T-helper 2 cell treated with Interferon-gamma antibody and Interleukin-4, amounts not matched to agents 5 μg/mL and 100 μg/mL, for 36 hours (primary cell): Measurements from ENCODE around the gene SPAG9.

Source experiments
- DNase-seq: peaks from one replicate; pipeline ENCODE4 v3.0.0; 2021; ENCODE audit warnings: low spot score
- H3K27ac Mint-ChIP-seq: one replicate; pipeline ENCODE4 v1.8.0; 2021; ENCODE audit warnings: mild to moderate bottlenecking, mixed read lengths
- H3K27me3 Mint-ChIP-seq: one replicate; pipeline ENCODE4 v1.8.0; 2021; ENCODE audit warnings: low read depth, mixed read lengths
- H3K36me3 Mint-ChIP-seq: one replicate; pipeline ENCODE4 v1.8.0; 2021; ENCODE audit warnings: low read depth, mixed read lengths
- H3K4me1 Mint-ChIP-seq: one replicate; pipeline ENCODE4 v1.8.0; 2021; ENCODE audit warnings: low read depth, mixed read lengths
- H3K4me3 Mint-ChIP-seq: one replicate; pipeline ENCODE4 v1.8.0; 2022; ENCODE audit warnings: mild to moderate bottlenecking, moderate library complexity, mixed read lengths
- H3K9me3 Mint-ChIP-seq: one replicate; pipeline ENCODE4 v1.8.0; 2021; ENCODE audit warnings: mixed read lengths

The SPAG9 gene

DNA sequence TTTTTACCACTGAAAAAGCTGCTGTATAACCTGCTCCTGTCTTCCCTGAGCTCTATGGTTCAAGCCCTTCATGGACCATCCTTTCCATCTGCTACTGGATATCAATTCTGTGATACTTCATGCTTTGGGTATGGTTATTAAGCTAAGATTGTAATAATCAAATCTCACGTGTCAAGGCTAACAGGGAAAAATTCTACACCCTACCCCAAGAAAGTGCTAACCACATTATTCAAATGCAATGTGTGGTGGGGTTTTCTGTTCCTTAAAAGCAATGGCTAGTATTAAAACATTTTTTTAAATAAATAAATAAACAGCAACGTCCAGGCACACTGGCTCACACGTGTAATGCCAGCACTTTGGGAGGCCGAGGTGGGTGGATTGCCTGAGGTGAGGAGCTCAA lies 65.9 kb downstream of the SPAG9 start:
- Mint-ChIP-seq H3K27ac (no peak overlapping the region), H3K36me3 (no peaks in the 10 kb centered on the region), H3K4me3 (no peak overlapping the region), H3K9me3 (no peaks in the 10 kb centered on the region), H3K4me1 (no peaks in the 10 kb centered on the region), H3K27me3 (no peaks in the 10 kb centered on the region)
- DNase-seq, result no peak

GRCh38 chr17:51052235-51052634 lies 68.4 kb downstream of the SPAG9 start:
- H3K4me3 Mint-ChIP-seq, result no peak overlapping the region
- peaks cover 3% of the 10 kb centered on the region for H3K4me1 Mint-ChIP-seq
- H3K36me3 Mint-ChIP-seq, result no peaks in the 10 kb centered on the region
- no peaks in the 10 kb centered on the region for H3K27me3 Mint-ChIP-seq
- no peaks in the 10 kb centered on the region for H3K9me3 Mint-ChIP-seq
- no peak overlapping the region for H3K27ac Mint-ChIP-seq
- no peak for DNase-seq

DNA sequence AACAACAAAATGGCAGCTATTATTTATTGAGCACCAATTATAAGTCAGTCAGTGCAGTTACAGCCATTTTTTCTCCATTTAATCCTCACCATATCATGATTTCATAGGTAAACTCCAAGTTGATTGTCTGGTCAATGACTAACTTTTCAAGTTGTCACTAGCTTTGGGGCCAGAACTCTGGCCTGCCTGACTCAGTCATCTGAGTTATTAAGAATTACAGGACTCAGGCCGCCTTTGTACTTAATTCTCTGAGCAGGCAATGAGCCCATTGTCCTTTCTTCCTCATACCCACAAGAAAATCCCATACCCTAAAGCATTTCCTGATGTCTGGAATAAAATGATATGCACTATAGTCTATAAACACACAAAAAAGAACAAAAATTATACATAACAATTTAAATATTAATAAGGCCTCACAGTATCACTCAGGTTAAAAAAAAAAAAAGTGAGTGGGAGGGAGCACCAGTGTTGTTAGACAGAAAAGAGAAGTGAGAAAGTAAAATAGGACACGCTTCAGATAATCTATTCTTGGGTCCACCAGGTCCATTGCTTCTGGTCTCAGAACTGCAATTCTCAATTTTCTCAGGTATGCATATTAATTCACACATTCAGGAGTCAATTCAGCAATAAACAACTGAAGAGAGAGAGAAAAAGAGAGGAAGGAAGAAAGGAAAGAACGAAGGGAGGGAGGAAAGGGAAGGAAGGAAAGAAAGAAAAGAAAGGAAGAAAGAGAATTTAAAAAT lies 70.2 kb downstream of the SPAG9 start:
- DNase-seq, result no peak
- Mint-ChIP-seq H3K27me3 (no peaks in the 10 kb centered on the region), H3K9me3 (no peaks in the 10 kb centered on the region), H3K4me1 (peaks cover 3% of the 10 kb centered on the region), H3K36me3 (no peaks in the 10 kb centered on the region), H3K4me3 (no peak overlapping the region), H3K27ac (no peak overlapping the region)

DNA sequence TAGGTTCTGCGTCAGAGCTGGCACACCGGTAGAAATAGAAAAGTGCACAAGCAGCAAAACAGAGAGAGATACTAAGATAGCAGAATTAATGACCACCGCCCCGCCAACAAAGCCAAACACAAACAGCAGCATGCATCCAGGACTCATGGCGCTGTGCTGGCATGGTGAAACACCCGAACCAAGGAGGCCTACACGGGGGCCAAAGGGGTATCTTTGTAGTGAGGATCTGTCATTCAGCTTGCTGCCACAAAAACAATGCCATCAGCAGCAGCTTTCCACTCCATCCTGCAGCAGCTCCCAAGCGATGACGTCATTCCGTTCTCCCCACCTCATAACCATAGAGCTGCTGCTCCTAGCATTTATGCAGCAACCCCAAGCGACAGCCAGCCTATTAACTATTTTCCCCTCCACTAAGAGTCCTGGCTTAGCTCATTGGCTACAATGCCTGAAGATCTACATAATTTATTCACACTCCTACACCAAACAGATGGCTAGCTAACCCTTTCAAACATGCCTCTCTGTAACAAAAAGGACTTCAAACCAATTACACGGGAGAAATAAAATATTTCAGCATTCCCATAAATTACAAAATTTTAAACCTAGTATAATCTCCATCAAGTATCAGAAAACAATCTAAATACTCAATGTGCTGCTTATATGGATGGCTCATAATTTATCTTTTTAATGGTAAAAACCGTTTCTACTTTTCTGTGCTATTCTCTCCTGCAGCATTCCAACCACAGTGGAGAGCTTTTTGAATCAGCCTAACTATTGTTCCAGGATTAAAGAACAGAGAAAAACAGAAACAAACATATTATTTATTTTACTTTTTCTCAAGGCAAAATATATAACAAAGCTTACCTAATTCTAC lies 73.9 kb downstream of the SPAG9 start:
- Mint-ChIP-seq H3K9me3 (no peaks in the 10 kb centered on the region), H3K4me3 (no peak overlapping the region), H3K27ac (no peak overlapping the region), H3K36me3 (no peaks in the 10 kb centered on the region), H3K4me1 (peaks cover 4% of the 10 kb centered on the region), H3K27me3 (no peaks in the 10 kb centered on the region)
- no peak for DNase-seq

DNA sequence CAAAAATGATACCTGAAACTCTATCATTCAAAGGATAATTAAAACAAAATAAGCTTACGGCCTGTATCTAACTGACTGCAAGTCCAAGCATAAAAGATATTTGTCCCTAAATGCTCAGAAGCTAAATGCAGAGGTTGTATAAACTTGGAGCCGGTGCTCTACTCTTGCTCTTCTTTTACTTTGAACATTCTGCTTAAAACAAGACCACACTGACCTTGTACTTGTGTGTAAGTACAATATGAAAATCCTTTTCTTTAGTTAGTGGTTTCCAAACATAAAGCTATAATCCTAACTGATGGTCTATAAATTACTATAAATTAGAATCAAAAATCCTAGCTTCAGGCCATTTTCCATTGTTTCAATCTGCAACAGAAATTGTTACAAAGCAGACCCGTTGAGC lies 74.6 kb downstream of the SPAG9 start:
- no peak for DNase-seq
- Mint-ChIP-seq H3K4me1 (peaks cover 4% of the 10 kb centered on the region), H3K27ac (no peak overlapping the region), H3K4me3 (no peak overlapping the region), H3K9me3 (no peaks in the 10 kb centered on the region), H3K36me3 (no peaks in the 10 kb centered on the region), H3K27me3 (no peaks in the 10 kb centered on the region)

GRCh38 chr17:51045621-51046020 lies 75.0 kb downstream of the SPAG9 start:
- H3K27me3 Mint-ChIP-seq, result no peaks in the 10 kb centered on the region
- no peaks in the 10 kb centered on the region for H3K36me3 Mint-ChIP-seq
- no peak overlapping the region for H3K4me3 Mint-ChIP-seq
- no peak overlapping the region for H3K27ac Mint-ChIP-seq
- no peak for DNase-seq
- no peaks in the 10 kb centered on the region for H3K9me3 Mint-ChIP-seq
- peaks cover 4% of the 10 kb centered on the region for H3K4me1 Mint-ChIP-seq

GRCh38 chr17:51044976-51045375 lies 75.7 kb downstream of the SPAG9 start:
- H3K4me1 Mint-ChIP-seq, result peaks cover 4% of the 10 kb centered on the region

GRCh38 chr17:51036084-51036483 lies 84.6 kb downstream of the SPAG9 start:
- peaks cover 8% of the 10 kb centered on the region for H3K4me1 Mint-ChIP-seq
- no peak for DNase-seq
- H3K36me3 Mint-ChIP-seq, result peaks cover 12% of the 10 kb centered on the region
- no peak overlapping the region for H3K4me3 Mint-ChIP-seq
- H3K27me3 Mint-ChIP-seq, result no peaks in the 10 kb centered on the region
- H3K27ac Mint-ChIP-seq, result no peak overlapping the region
- H3K9me3 Mint-ChIP-seq, result no peaks in the 10 kb centered on the region

More at GRCh38 chr17:51044976-51045375, 75.7 kb downstream of the SPAG9 start:
- no peak overlapping the region for H3K4me3 Mint-ChIP-seq
- H3K36me3 Mint-ChIP-seq, result no peaks in the 10 kb centered on the region
- DNase-seq, result no peak
- no peaks in the 10 kb centered on the region for H3K9me3 Mint-ChIP-seq
- H3K27me3 Mint-ChIP-seq, result no peaks in the 10 kb centered on the region
- H3K27ac Mint-ChIP-seq, result no peak overlapping the region

DNA sequence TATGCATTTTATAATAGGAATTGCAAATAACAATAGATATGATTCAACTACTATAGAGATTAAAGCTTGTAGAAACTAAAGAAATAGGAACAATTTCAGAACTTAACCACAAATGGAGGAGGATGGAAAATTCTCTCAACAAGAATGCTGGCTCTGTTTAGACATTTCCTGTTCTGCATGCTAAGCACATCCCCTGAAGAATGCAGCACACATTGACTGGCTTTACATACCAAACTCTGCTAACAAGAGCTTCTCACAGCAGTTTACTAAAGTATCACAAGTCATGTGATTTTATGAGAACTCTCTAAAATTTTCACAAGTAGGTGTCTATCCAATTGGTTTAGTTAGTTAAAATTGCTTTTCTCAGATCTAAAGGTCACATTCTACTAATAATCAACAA lies 85.2 kb downstream of the SPAG9 start:
- no peak overlapping the region for H3K27ac Mint-ChIP-seq
- H3K36me3 Mint-ChIP-seq, result peaks cover 14% of the 10 kb centered on the region
- DNase-seq, result no peak
- no peaks in the 10 kb centered on the region for H3K27me3 Mint-ChIP-seq
- peaks cover 15% of the 10 kb centered on the region for H3K4me1 Mint-ChIP-seq
- no peak overlapping the region for H3K4me3 Mint-ChIP-seq
- H3K9me3 Mint-ChIP-seq, result no peaks in the 10 kb centered on the region

- H3K4me3 Mint-ChIP-seq, result no peak overlapping the region
- DNase-seq, result no peak
- peaks cover 18% of the 10 kb centered on the region for H3K36me3 Mint-ChIP-seq
- no peaks in the 10 kb centered on the region for H3K27me3 Mint-ChIP-seq
- no peak overlapping the region for H3K27ac Mint-ChIP-seq
- H3K9me3 Mint-ChIP-seq, result no peaks in the 10 kb centered on the region
- peaks cover 20% of the 10 kb centered on the region for H3K4me1 Mint-ChIP-seq
These were observed 85.9 kb downstream of the SPAG9 start for GRCh38 chr17:51034800-51035199.

DNA sequence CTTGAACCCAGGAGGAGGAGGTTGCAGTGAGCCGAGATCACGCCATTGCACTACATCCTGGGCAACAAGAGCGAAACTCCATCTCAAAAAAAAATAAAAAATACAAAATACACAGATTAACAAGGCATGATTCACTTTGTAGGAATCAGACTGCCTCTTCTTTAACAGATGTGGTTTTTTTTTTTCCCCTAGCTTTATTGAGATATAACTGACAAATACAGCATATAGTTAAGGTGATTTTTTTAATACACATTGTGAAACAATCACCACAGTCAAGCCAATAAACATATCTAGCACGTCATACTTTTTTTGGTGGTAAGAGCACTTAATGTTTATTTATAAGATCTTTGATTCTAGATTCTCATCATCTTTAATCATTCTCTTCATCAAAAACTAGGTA lies 87.8 kb downstream of the SPAG9 start:
- no peak for DNase-seq
- H3K4me3 Mint-ChIP-seq, result no peak overlapping the region
- H3K27ac Mint-ChIP-seq, result no peak overlapping the region
- H3K36me3 Mint-ChIP-seq, result peaks cover 21% of the 10 kb centered on the region
- H3K9me3 Mint-ChIP-seq, result no peaks in the 10 kb centered on the region
- H3K4me1 Mint-ChIP-seq, result peaks cover 32% of the 10 kb centered on the region
- no peaks in the 10 kb centered on the region for H3K27me3 Mint-ChIP-seq

GRCh38 chr17:51029568-51030463 lies 90.9 kb downstream of the SPAG9 start:
- Mint-ChIP-seq H3K36me3 (peaks cover 15% of the 10 kb centered on the region), H3K4me1 (peaks cover 29% of the 10 kb centered on the region), H3K27ac (peak overlapping the region; percentile 94), H3K9me3 (no peaks in the 10 kb centered on the region), H3K4me3 (peak overlapping the region; percentile 80), H3K27me3 (no peaks in the 10 kb centered on the region)
- DNase-seq, result no peak

- Mint-ChIP-seq H3K4me1 (peaks cover 29% of the 10 kb centered on the region), H3K4me3 (peak overlapping the region; percentile 80), H3K36me3 (peaks cover 12% of the 10 kb centered on the region), H3K9me3 (no peaks in the 10 kb centered on the region), H3K27me3 (no peaks in the 10 kb centered on the region), H3K27ac (peak overlapping the region; percentile 94)
- DNase-seq, result no peak
These were observed 91.5 kb downstream of the SPAG9 start for GRCh38 chr17:51029142-51029541.
